ENCODE data around the gene NCS1. TPM values are rescaled to one million over a fixed set of nuclear protein-coding genes. Genes with fewer than 3 reads are reported as not detected.

Gene NCS1
- total RNA-seq, 1 donor from 2014 or later = 50.0 TPM

DNA sequence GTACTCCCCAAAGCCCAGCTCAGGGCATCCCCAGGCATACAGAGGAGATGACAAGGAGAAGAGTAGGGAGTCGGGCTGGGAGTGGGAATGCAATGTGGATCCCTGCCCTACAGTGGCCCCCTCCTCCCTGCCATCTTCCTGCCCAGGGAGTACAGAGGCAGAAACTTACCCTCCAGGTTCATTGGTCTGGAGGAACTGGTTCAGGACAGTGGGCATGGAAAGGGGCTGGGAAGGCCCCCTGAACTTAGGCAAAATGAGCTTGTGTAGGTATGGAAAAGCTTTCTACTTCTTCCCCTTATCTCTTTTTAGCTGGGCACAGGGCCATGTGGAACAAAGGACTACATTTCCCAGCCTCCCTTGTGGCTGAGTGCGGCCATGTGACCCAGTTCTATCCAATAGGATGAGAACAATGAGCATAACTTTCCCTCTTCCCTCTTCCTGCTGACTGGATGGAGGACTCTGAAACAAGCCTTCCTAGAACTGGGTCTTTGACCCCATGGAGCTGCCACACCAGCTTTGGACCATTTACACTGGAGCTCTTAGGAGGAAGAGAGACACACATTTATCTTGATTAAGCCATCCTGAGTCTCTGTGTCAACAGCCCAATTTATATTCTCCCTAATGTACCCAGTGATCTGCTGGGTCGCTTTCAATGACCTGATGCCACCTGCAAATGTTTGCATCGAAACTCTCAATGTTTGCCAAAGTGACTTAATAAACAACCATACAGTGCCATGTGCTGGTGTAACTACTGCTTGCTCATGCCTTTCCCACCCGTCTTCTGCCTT is 68.4 kb downstream of the NCS1 start:
- DNase-seq (ENCODE audit: low spot score) = peak; percentile 20
- peaks cover 2% of the 10 kb centered on the region for H3K27me3 Mint-ChIP-seq (ENCODE audit: low read depth)
- H3K4me3 Mint-ChIP-seq (ENCODE audit: unreplicated experiment) = no peak overlapping the region
- peaks cover 1% of the 10 kb centered on the region for H3K36me3 Mint-ChIP-seq (ENCODE audit: low read depth)
- H3K4me1 Mint-ChIP-seq (ENCODE audit: low read depth) = peaks cover 15% of the 10 kb centered on the region
- H3K9me3 Mint-ChIP-seq (ENCODE audit: low read depth) = no peaks in the 10 kb centered on the region
- H3K27ac Mint-ChIP-seq (ENCODE audit: unreplicated experiment) = no peak overlapping the region
- no peak for TF ChIP-seq CTCF (IDR thresholded peaks at IDR 0.05)

DNA sequence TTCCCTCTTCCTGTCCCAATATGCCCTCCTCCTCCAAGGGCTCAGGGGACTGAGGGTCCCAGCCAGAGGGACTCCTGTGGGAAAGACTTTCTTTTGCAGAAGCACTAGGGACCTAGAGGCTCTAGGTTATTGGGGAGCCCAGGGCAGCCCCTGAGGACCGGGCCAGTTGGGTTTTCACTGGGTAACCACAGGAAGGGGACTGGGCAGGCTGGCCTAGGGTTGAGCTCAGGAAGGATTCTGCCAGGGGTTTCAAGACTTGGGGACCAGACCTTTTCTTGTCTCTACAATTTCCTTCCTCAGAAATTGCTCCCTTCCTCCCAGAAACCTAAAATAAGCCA is 69.0 kb downstream of the NCS1 start:
- Mint-ChIP-seq H3K36me3 (ENCODE audit: low read depth) (no peaks in the 10 kb centered on the region), H3K9me3 (ENCODE audit: low read depth) (no peaks in the 10 kb centered on the region), H3K27me3 (ENCODE audit: low read depth) (peaks cover 2% of the 10 kb centered on the region), H3K27ac (ENCODE audit: unreplicated experiment) (no peak overlapping the region), H3K4me1 (ENCODE audit: low read depth) (peaks cover 10% of the 10 kb centered on the region), H3K4me3 (ENCODE audit: unreplicated experiment) (no peak overlapping the region)
- no peak for TF ChIP-seq CTCF (IDR thresholded peaks at IDR 0.05)
- peak; percentile 28 for DNase-seq (ENCODE audit: low spot score)

DNA sequence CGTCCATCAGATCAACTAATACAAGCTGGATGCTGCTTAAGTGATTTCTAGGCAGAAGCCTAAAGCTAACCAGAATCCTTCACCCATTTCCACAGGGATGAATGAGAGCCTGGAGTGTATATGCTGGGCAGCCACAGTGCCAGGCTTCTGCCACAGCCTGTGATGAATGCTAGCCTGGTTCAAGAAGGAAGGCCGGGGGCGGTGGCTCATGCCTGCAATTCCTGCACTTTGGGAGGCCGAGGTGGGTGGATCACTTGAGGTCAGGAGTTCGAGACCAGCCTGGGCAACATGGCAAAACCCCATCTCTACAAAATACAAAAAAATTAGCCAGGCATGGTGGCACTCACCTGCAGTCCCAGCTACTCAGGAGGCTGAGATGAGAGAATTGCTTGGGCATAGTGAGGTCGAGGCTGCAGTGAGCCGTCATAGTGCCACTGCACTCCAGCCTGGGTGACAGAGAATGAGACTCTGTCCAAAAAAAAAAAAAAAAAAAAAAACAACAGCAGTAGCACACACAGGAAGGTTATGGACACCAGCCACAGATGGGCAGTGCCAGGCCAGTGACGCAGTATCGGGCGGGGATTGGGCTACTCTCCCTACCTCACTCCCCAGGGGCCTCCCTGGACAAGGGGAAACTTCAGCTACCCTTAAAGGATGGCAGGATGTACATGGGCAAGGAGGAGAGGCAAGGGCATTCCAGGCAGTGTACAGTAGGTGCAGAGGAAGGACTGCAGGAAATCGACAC is 70.2 kb downstream of the NCS1 start:
- peak; percentile 57 for DNase-seq (ENCODE audit: low spot score)
- peaks cover 2% of the 10 kb centered on the region for H3K27me3 Mint-ChIP-seq (ENCODE audit: low read depth)
- H3K36me3 Mint-ChIP-seq (ENCODE audit: low read depth) = no peaks in the 10 kb centered on the region
- no peak for TF ChIP-seq CTCF (IDR thresholded peaks at IDR 0.05)
- H3K27ac Mint-ChIP-seq (ENCODE audit: unreplicated experiment) = no peak overlapping the region
- H3K4me1 Mint-ChIP-seq (ENCODE audit: low read depth) = peaks cover 10% of the 10 kb centered on the region
- H3K9me3 Mint-ChIP-seq (ENCODE audit: low read depth) = no peaks in the 10 kb centered on the region
- H3K4me3 Mint-ChIP-seq (ENCODE audit: unreplicated experiment) = peak overlapping the region; percentile 45

- peak overlapping the region; percentile 45 for H3K4me3 Mint-ChIP-seq (ENCODE audit: unreplicated experiment)
- H3K4me1 Mint-ChIP-seq (ENCODE audit: low read depth) = peaks cover 10% of the 10 kb centered on the region
- no peaks in the 10 kb centered on the region for H3K36me3 Mint-ChIP-seq (ENCODE audit: low read depth)
- peak; percentile 93 for TF ChIP-seq CTCF (IDR thresholded peaks at IDR 0.05)
- H3K27me3 Mint-ChIP-seq (ENCODE audit: low read depth) = peaks cover 2% of the 10 kb centered on the region
- H3K9me3 Mint-ChIP-seq (ENCODE audit: low read depth) = no peaks in the 10 kb centered on the region
- DNase-seq (ENCODE audit: low spot score) = peak; percentile 87
- H3K27ac Mint-ChIP-seq (ENCODE audit: unreplicated experiment) = no peak overlapping the region
These were observed 71.0 kb downstream of the NCS1 start for GRCh38 chr9:130243015-130243881.

- H3K27me3 Mint-ChIP-seq (ENCODE audit: low read depth) = peaks cover 5% of the 10 kb centered on the region
These were observed 71.6 kb downstream of the NCS1 start for GRCh38 chr9:130243882-130244170.

More at GRCh38 chr9:130243882-130244170, 71.6 kb downstream of the NCS1 start:
- peaks cover 10% of the 10 kb centered on the region for H3K4me1 Mint-ChIP-seq (ENCODE audit: low read depth)
- H3K36me3 Mint-ChIP-seq (ENCODE audit: low read depth) = no peaks in the 10 kb centered on the region
- DNase-seq (ENCODE audit: low spot score) = peak; percentile 69
- no peak overlapping the region for H3K27ac Mint-ChIP-seq (ENCODE audit: unreplicated experiment)
- TF ChIP-seq CTCF (IDR thresholded peaks at IDR 0.05) = no peak
- no peaks in the 10 kb centered on the region for H3K9me3 Mint-ChIP-seq (ENCODE audit: low read depth)
- H3K4me3 Mint-ChIP-seq (ENCODE audit: unreplicated experiment) = no peak overlapping the region
